ENCODE results near the gene S100A1. TPM values are rescaled to one million over a fixed set of nuclear protein-coding genes. Genes with fewer than 3 reads are reported as not detected.

Gene S100A1
- polyA plus RNA-seq, 4 donors, result 2.7 to 13.5 (median 3.5) TPM

DNA sequence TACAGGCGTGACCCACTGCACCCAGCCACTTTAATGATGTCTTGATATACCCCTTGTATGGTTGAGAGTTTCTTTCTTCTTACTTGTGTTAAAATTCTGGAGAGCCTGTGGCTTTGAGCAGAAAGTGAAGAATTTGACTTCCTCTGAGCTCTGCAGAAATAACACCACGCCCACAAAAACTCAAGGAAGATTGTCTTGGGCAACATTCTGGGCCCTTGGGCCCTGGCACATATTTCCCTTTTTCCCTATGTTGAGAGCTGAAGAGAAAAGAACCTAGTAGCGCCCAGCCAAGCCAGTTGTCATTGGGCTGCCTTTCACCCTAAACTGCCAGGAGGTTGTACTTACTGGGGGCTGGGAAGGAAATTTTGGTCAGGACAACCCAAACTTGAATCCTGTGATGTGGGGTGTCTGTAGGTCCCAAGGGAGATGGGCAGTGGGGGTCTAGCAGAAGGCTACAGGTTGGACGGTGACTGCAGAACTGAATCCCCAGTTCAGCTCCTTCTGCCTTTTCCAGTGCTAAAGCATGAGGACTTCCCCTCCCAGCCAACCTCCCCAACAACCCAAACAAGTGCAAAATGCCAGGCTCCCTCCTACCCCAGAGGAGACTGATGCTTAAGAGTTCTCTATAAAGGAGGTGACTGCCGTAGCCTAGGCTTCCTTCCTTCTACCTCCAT lies 18.6 kb downstream of the S100A1 start:
- Histone ChIP-seq H3K27me3 (ENCODE audit: control insufficient read depth in 3 of 3, insufficient read depth in 3 of 3, low read length in 3 of 3) (no peaks in the 10 kb centered on the region), H3K27ac (ENCODE audit: low read depth in 1 of 3, low read length in 2 of 3) (no peak overlapping the region), H3K9me3 (ENCODE audit: control insufficient read depth in 2 of 2, insufficient read depth in 1 of 2, low read depth in 1 of 2, low read length in 1 of 2) (no peaks in the 10 kb centered on the region), H3K4me1 (ENCODE audit: control insufficient read depth in 3 of 3, insufficient read depth in 2 of 3, low read depth in 1 of 3, low read length in 2 of 3) (peaks cover 0 to 17% (median 0%) of the 10 kb centered on the region in 3 donors), H3K4me3 (ENCODE audit: low read depth in 1 of 3, low read length in 3 of 3) (no peak overlapping the region), H3K36me3 (ENCODE audit: control insufficient read depth in 3 of 3, insufficient read depth in 2 of 3, low read depth in 1 of 3, low read length in 3 of 3) (peaks cover 10 to 36% (median 17%) of the 10 kb centered on the region in 3 donors)
- no peak for FAIRE-seq
- DNase-seq, result no peak
- 84 to 92% (median 89%) methylated on average over 4 to 5 of the region's 5 CpGs for WGBS, 3 donors

GRCh38 chr1:153647346-153647714 lies 19.1 kb downstream of the S100A1 start:
- no peak for FAIRE-seq

GRCh38 chr1:153648000-153648643 lies 19.9 kb downstream of the S100A1 start:
- FAIRE-seq (no peak), DNase-seq (no peak)
- Histone ChIP-seq H3K4me3 (ENCODE audit: low read depth in 1 of 3, low read length in 3 of 3) (no peak overlapping the region), H3K4me1 (ENCODE audit: control insufficient read depth in 3 of 3, insufficient read depth in 2 of 3, low read depth in 1 of 3, low read length in 2 of 3) (peaks cover 0 to 24% (median 0%) of the 10 kb centered on the region in 3 donors), H3K9me3 (ENCODE audit: control insufficient read depth in 2 of 2, insufficient read depth in 1 of 2, low read depth in 1 of 2, low read length in 1 of 2) (no peaks in the 10 kb centered on the region), H3K27me3 (ENCODE audit: control insufficient read depth in 3 of 3, insufficient read depth in 3 of 3, low read length in 3 of 3) (no peaks in the 10 kb centered on the region), H3K27ac (ENCODE audit: low read depth in 1 of 3, low read length in 2 of 3) (no peak overlapping the region), H3K36me3 (ENCODE audit: control insufficient read depth in 3 of 3, insufficient read depth in 2 of 3, low read depth in 1 of 3, low read length in 3 of 3) (peaks cover 10 to 28% (median 11%) of the 10 kb centered on the region in 3 donors)
- WGBS, 3 donors, result 81 to 88% (median 86%) methylated on average over 10 of the region's 10 CpGs

More at GRCh38 chr1:153647346-153647714, 19.1 kb downstream of the S100A1 start:
- Histone ChIP-seq H3K27ac (ENCODE audit: low read depth in 1 of 3, low read length in 2 of 3) (no peak overlapping the region), H3K4me1 (ENCODE audit: control insufficient read depth in 3 of 3, insufficient read depth in 2 of 3, low read depth in 1 of 3, low read length in 2 of 3) (peaks cover 0 to 17% (median 0%) of the 10 kb centered on the region in 3 donors), H3K9me3 (ENCODE audit: control insufficient read depth in 2 of 2, insufficient read depth in 1 of 2, low read depth in 1 of 2, low read length in 1 of 2) (no peaks in the 10 kb centered on the region), H3K36me3 (ENCODE audit: control insufficient read depth in 3 of 3, insufficient read depth in 2 of 3, low read depth in 1 of 3, low read length in 3 of 3) (peaks cover 10 to 31% (median 14%) of the 10 kb centered on the region in 3 donors), H3K27me3 (ENCODE audit: control insufficient read depth in 3 of 3, insufficient read depth in 3 of 3, low read length in 3 of 3) (no peaks in the 10 kb centered on the region), H3K4me3 (ENCODE audit: low read depth in 1 of 3, low read length in 3 of 3) (no peak overlapping the region)
- DNase-seq, result no peak
- WGBS, 3 donors, result 51 to 55% (median 54%) methylated on average over 2 of the region's 2 CpGs

DNA sequence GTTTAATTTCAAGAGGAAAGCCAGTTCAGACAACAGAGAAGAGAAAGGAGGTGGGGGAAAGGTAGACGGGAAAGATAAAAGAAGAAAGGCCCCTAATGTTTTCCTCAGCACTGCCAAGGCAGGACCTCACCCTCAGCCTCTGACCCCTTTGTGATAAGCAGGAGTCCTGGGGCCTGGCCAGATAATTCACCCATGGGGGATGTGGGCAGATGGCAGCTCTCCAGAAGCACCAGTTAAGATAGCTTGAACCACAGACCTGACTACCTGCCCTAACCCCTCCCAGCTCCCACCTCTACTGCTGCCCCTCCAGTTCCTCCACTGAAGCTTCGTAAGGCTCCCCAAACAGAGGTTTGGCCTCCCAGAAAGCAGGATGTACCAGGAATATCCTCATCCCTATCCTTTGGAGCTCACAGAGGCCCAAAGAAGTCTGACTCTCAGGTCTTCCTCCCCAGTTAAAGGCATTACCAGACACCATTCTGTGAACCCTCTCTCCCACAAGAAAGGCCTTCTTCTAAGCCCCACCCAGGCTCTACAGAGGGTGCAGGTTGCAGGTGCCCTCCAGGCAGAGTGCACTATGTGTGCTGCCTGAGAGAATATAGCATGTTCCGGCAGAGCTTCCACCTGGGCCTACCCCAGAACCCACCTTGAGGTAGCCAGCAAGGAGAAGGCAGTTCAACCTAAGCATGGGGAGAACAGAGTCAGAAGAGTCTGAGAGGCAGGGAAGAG lies 21.1 kb downstream of the S100A1 start:
- DNase-seq (no peak), FAIRE-seq (no peak)
- Histone ChIP-seq H3K27me3 (ENCODE audit: control insufficient read depth in 3 of 3, insufficient read depth in 3 of 3, low read length in 3 of 3) (no peaks in the 10 kb centered on the region), H3K9me3 (ENCODE audit: control insufficient read depth in 2 of 2, insufficient read depth in 1 of 2, low read depth in 1 of 2, low read length in 1 of 2) (no peaks in the 10 kb centered on the region), H3K27ac (ENCODE audit: low read depth in 1 of 3, low read length in 2 of 3) (no peak overlapping the region), H3K4me1 (ENCODE audit: control insufficient read depth in 3 of 3, insufficient read depth in 2 of 3, low read depth in 1 of 3, low read length in 2 of 3) (peaks cover 0 to 19% (median 0%) of the 10 kb centered on the region in 3 donors), H3K4me3 (ENCODE audit: low read depth in 1 of 3, low read length in 3 of 3) (no peak overlapping the region), H3K36me3 (ENCODE audit: control insufficient read depth in 3 of 3, insufficient read depth in 2 of 3, low read depth in 1 of 3, low read length in 3 of 3) (peaks cover 5 to 25% (median 10%) of the 10 kb centered on the region in 3 donors)
- WGBS, 3 donors, result 15 to 46% (median 45%) methylated on average over 3 of the region's 3 CpGs

DNA sequence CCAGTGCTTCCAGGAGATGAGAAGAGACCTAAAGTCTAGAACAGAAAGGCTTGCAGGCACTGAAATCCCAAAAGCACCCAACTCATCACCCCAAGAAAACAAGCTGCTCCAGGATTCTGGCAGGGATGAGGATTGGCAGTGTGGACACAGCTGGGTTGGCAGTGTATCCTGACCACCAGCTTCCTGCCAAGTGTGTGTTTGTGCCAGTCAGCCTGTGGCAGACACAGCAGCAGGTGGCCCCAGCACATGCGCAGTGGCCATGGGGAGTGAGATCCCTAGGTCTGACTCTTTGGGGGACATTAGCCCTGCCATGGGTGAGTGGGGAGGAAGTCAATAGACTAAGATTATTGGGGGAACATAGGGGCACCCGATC lies 21.6 kb downstream of the S100A1 start:
- H3K4me1 ChIP-seq (ENCODE audit: control insufficient read depth in 3 of 3, insufficient read depth in 2 of 3, low read depth in 1 of 3, low read length in 2 of 3), result peaks cover 0 to 19% (median 0%) of the 10 kb centered on the region in 3 donors
- no peak overlapping the region for H3K27ac ChIP-seq (ENCODE audit: low read depth in 1 of 3, low read length in 2 of 3)
- FAIRE-seq (no peak), DNase-seq (no peak)
- H3K9me3 ChIP-seq (ENCODE audit: control insufficient read depth in 2 of 2, insufficient read depth in 1 of 2, low read depth in 1 of 2, low read length in 1 of 2), result no peaks in the 10 kb centered on the region
- no peak overlapping the region for H3K4me3 ChIP-seq (ENCODE audit: low read depth in 1 of 3, low read length in 3 of 3)
- 60 to 89% (median 63%) methylated on average over 2 of the region's 2 CpGs for WGBS, 3 donors
- H3K36me3 ChIP-seq (ENCODE audit: control insufficient read depth in 3 of 3, insufficient read depth in 2 of 3, low read depth in 1 of 3, low read length in 3 of 3), result peaks cover 3 to 23% (median 8%) of the 10 kb centered on the region in 3 donors
- no peaks in the 10 kb centered on the region for H3K27me3 ChIP-seq (ENCODE audit: control insufficient read depth in 3 of 3, insufficient read depth in 3 of 3, low read length in 3 of 3)

GRCh38 chr1:153651771-153652170 lies 23.5 kb downstream of the S100A1 start:
- H3K4me3 ChIP-seq (ENCODE audit: low read depth in 1 of 3, low read length in 3 of 3), result no peak overlapping the region
- 21 to 73% (median 61%) methylated on average over 1 of the region's 1 CpG for WGBS, 3 donors
- no peak for FAIRE-seq
- no peaks in the 10 kb centered on the region for H3K9me3 ChIP-seq (ENCODE audit: control insufficient read depth in 2 of 2, insufficient read depth in 1 of 2, low read depth in 1 of 2, low read length in 1 of 2)
- H3K27me3 ChIP-seq (ENCODE audit: control insufficient read depth in 3 of 3, insufficient read depth in 3 of 3, low read length in 3 of 3), result no peaks in the 10 kb centered on the region
- no peak for DNase-seq
- peaks cover 0 to 19% (median 0%) of the 10 kb centered on the region in 3 donors for H3K4me1 ChIP-seq (ENCODE audit: control insufficient read depth in 3 of 3, insufficient read depth in 2 of 3, low read depth in 1 of 3, low read length in 2 of 3)
- peaks cover 0 to 11% (median 0%) of the 10 kb centered on the region in 3 donors for H3K36me3 ChIP-seq (ENCODE audit: control insufficient read depth in 3 of 3, insufficient read depth in 2 of 3, low read depth in 1 of 3, low read length in 3 of 3)
- no peak overlapping the region for H3K27ac ChIP-seq (ENCODE audit: low read depth in 1 of 3, low read length in 2 of 3)

- Histone ChIP-seq H3K36me3 (ENCODE audit: control insufficient read depth in 3 of 3, insufficient read depth in 2 of 3, low read depth in 1 of 3, low read length in 3 of 3) (peaks cover 0 to 1% (median 0%) of the 10 kb centered on the region in 3 donors), H3K4me3 (ENCODE audit: low read depth in 1 of 3, low read length in 3 of 3) (no peak overlapping the region), H3K4me1 (ENCODE audit: control insufficient read depth in 3 of 3, insufficient read depth in 2 of 3, low read depth in 1 of 3, low read length in 2 of 3) (peaks cover 0 to 19% (median 0%) of the 10 kb centered on the region in 3 donors), H3K27me3 (ENCODE audit: control insufficient read depth in 3 of 3, insufficient read depth in 3 of 3, low read length in 3 of 3) (no peaks in the 10 kb centered on the region), H3K27ac (ENCODE audit: low read depth in 1 of 3, low read length in 2 of 3) (peak overlapping the region in 2 of 3 donors; percentile 22 to 35), H3K9me3 (ENCODE audit: control insufficient read depth in 2 of 2, insufficient read depth in 1 of 2, low read depth in 1 of 2, low read length in 1 of 2) (no peaks in the 10 kb centered on the region)
- 50 to 63% (median 60%) methylated on average over 3 of the region's 3 CpGs for WGBS, 3 donors
- DNase-seq (peak; percentile 27 to 51), FAIRE-seq (no peak)
These were observed 24.7 kb downstream of the S100A1 start for GRCh38 chr1:153652805-153653500.

DNA sequence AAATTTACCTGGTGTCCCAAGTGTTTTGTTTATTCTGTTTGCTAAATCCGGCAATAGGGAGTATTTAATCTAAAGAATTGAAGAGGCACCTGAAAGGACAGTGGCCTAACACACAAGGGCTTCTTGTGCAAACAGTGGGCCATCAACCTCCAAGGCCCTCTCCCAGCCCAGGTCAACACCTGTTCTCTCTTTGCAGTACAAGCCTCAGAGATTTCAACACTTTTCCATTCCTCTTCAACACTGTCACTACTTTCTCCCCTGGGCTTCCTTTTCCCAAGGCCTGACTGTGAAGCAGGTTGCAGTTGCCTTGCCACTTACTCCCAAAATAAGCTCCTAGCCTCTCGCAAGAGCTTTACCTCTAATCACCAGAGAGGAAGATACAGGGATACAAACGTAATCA lies 27.1 kb downstream of the S100A1 start:
- no peak overlapping the region for H3K27ac ChIP-seq (ENCODE audit: low read depth in 1 of 3, low read length in 2 of 3)
- peaks cover 0 to 7% (median 0%) of the 10 kb centered on the region in 3 donors for H3K36me3 ChIP-seq (ENCODE audit: control insufficient read depth in 3 of 3, insufficient read depth in 2 of 3, low read depth in 1 of 3, low read length in 3 of 3)
- no peak for DNase-seq
- H3K4me1 ChIP-seq (ENCODE audit: control insufficient read depth in 3 of 3, insufficient read depth in 2 of 3, low read depth in 1 of 3, low read length in 2 of 3), result peaks cover 0 to 15% (median 0%) of the 10 kb centered on the region in 3 donors
- no peaks in the 10 kb centered on the region for H3K27me3 ChIP-seq (ENCODE audit: control insufficient read depth in 3 of 3, insufficient read depth in 3 of 3, low read length in 3 of 3)
- H3K4me3 ChIP-seq (ENCODE audit: low read depth in 1 of 3, low read length in 3 of 3), result no peak overlapping the region
- 88 to 91% (median 90%) methylated on average over 3 of the region's 3 CpGs for WGBS, 3 donors
- no peak for FAIRE-seq
- H3K9me3 ChIP-seq (ENCODE audit: control insufficient read depth in 2 of 2, insufficient read depth in 1 of 2, low read depth in 1 of 2, low read length in 1 of 2), result no peaks in the 10 kb centered on the region
